Measurements from ENCODE around the gene CCDC182.
A peak's percentile ranks its signal among the peaks of the same experiment; 100 is the strongest.

The CCDC182 gene

GRCh38 chr17:57783338-57783742 lies 38.2 kb upstream of the CCDC182 start:
- Histone ChIP-seq H3K9me3 (no peaks in the 10 kb centered on the region), H3K36me3 (no peaks in the 10 kb centered on the region), H3K27ac (no peak overlapping the region), H3K4me1 (ENCODE audit: control insufficient read depth in 1 of 2, insufficient read depth in 1 of 2, low read depth in 1 of 2, low read length in 1 of 2) (peaks cover 0 to 7% of the 10 kb centered on the region in 2 experiments), H3K27me3 (peaks cover 40% of the 10 kb centered on the region), H3K4me3 (ENCODE audit: low read depth in 1 of 2, low read length in 1 of 2) (no peak overlapping the region)
- TF ChIP-seq CTCF (IDR thresholded peaks at IDR 0.05) = peak; percentile 72

- Histone ChIP-seq H3K36me3 (no peaks in the 10 kb centered on the region), H3K27me3 (peaks cover 37% of the 10 kb centered on the region), H3K4me3 (ENCODE audit: low read depth in 1 of 2, low read length in 1 of 2) (no peak overlapping the region), H3K4me1 (ENCODE audit: control insufficient read depth in 1 of 2, insufficient read depth in 1 of 2, low read depth in 1 of 2, low read length in 1 of 2) (peaks cover 0 to 7% of the 10 kb centered on the region in 2 experiments), H3K27ac (no peak overlapping the region), H3K9me3 (no peaks in the 10 kb centered on the region)
- no peak for TF ChIP-seq CTCF (IDR thresholded peaks at IDR 0.05)
Measured at GRCh38 chr17:57782647-57783337, 37.7 kb upstream of the CCDC182 start.

- no peak overlapping the region for H3K27ac ChIP-seq
- H3K27me3 ChIP-seq = peaks cover 37% of the 10 kb centered on the region
Measured at GRCh38 chr17:57782062-57782490, 37.0 kb upstream of the CCDC182 start.

GRCh38 chr17:57781386-57782061 lies 36.4 kb upstream of the CCDC182 start:
- peaks cover 0 to 7% of the 10 kb centered on the region in 2 experiments for H3K4me1 ChIP-seq (ENCODE audit: control insufficient read depth in 1 of 2, insufficient read depth in 1 of 2, low read depth in 1 of 2, low read length in 1 of 2)
- H3K9me3 ChIP-seq = no peaks in the 10 kb centered on the region
- TF ChIP-seq CTCF (IDR thresholded peaks at IDR 0.05) = no peak
- H3K27ac ChIP-seq = no peak overlapping the region
- no peak overlapping the region for H3K4me3 ChIP-seq (ENCODE audit: low read depth in 1 of 2, low read length in 1 of 2)
- no peaks in the 10 kb centered on the region for H3K36me3 ChIP-seq
- H3K27me3 ChIP-seq = peaks cover 37% of the 10 kb centered on the region

More at GRCh38 chr17:57782062-57782490, 37.0 kb upstream of the CCDC182 start:
- Histone ChIP-seq H3K9me3 (no peaks in the 10 kb centered on the region), H3K4me3 (ENCODE audit: low read depth in 1 of 2, low read length in 1 of 2) (no peak overlapping the region), H3K4me1 (ENCODE audit: control insufficient read depth in 1 of 2, insufficient read depth in 1 of 2, low read depth in 1 of 2, low read length in 1 of 2) (peaks cover 0 to 7% of the 10 kb centered on the region in 2 experiments), H3K36me3 (no peaks in the 10 kb centered on the region)
- no peak for TF ChIP-seq CTCF (IDR thresholded peaks at IDR 0.05)

DNA sequence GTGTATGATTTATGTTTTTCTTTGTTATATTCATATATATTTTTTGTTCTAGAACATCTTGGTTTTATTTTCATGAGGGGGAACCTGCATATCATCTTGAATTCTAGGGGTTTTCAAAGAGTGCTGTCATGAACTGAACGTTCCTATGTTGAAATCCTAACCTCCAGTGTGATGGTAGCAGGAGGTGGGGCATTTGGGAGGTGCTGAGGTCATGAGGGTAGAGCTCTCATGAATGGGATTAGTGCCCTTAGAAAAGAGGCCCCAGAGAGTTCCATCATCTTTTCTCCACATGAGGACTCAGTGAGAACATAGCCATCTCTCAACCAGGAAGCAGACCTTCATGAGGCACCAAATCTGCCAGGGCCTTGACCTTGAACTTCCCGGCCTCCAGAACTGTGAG lies 34.6 kb upstream of the CCDC182 start:
- H3K27me3 ChIP-seq = peaks cover 30% of the 10 kb centered on the region
- H3K4me3 ChIP-seq (ENCODE audit: low read depth in 1 of 2, low read length in 1 of 2) = no peak overlapping the region
- H3K4me1 ChIP-seq (ENCODE audit: control insufficient read depth in 1 of 2, insufficient read depth in 1 of 2, low read depth in 1 of 2, low read length in 1 of 2) = peaks cover 4 to 7% of the 10 kb centered on the region in 2 experiments
- TF ChIP-seq CTCF (IDR thresholded peaks at IDR 0.05) = no peak
- no peaks in the 10 kb centered on the region for H3K36me3 ChIP-seq
- no peaks in the 10 kb centered on the region for H3K9me3 ChIP-seq
- no peak overlapping the region for H3K27ac ChIP-seq
